Prostate gland (tissue), 2 donors: ENCODE results near the gene PLIN5. TPM values are rescaled to one million over a fixed set of nuclear protein-coding genes. Genes with fewer than 3 reads are reported as not detected.

Source experiments
- DNase-seq: peaks from one replicate; pipeline ENCODE4 v3.0.0-alpha.2; 2019; ENCODE audit warnings: low spot score
- H3K27ac ChIP-seq, 2 donors: fragments of 200-600 bp; sonication (generic); 2 replicates each; pipeline ENCODE4 v1.5.1; 2017 to 2019
- H3K27me3 ChIP-seq: fragments of 200-600 bp; sonication (generic); replicated peaks from 2 replicates; pipeline ENCODE4 v1.5.1; 2019; ENCODE audit not compliant: insufficient read depth
- H3K36me3 ChIP-seq, 2 donors: fragments of 200-600 bp; sonication (generic); 1 replicate in 1 of 2; 2 replicates in 1 of 2; pipeline versions ENCODE4 v1.5.1 to v1.8.1; 2017 to 2019
- H3K4me1 ChIP-seq: fragments of 200-600 bp; sonication (generic); replicated peaks from 2 replicates; pipeline ENCODE4 v1.5.1; 2019
- H3K4me3 ChIP-seq, 2 donors: fragments of 200-600 bp; sonication (generic); 2 replicates each; pipeline ENCODE4 v1.5.1; 2017 to 2019
- H3K9me3 ChIP-seq: fragments of 200-600 bp; sonication (generic); 2 replicates; pipeline ENCODE4 v1.5.1; 2017
- CTCF ChIP-seq, 4 experiments: fragments of 200-600 bp in 2 of 4; fragments of 450-650 bp in 2 of 4; sonication (generic) in 2 of 4; IDR thresholded peaks; 1 replicate in 3 of 4; 2 replicates in 1 of 4; pipeline ENCODE4 v1.5.1; 2016 to 2019; ENCODE audit warnings: antibody characterized with exemption in 4 of 4, mild to moderate bottlenecking in 2 of 4, moderate library complexity in 2 of 4
- POLR2A ChIP-seq: fragments of 450-650 bp; IDR thresholded peaks from one replicate; pipeline ENCODE4 v1.6.1; 2016; ENCODE audit warnings: antibody characterized with exemption, mild to moderate bottlenecking
- POLR2AphosphoS5 ChIP-seq: sonication (generic); formaldehyde crosslinking; IDR thresholded peaks from one replicate; pipeline ENCODE4 v1.6.1; 2017; ENCODE audit warnings: antibody characterized with exemption
- WGBS: methylation state at CpG from one replicate; pipeline ENCODE4 v1.1.5; 2018; 5-methylcytosine and 5-hydroxymethylcytosine counted together
- intact Hi-C: fragments of 100-400 bp; cut with DNase I; formaldehyde crosslinking; loops from one replicate; pipeline ENCODE4 v1.14.2; 2022
- total RNA-seq, 2 donors: library from RNA; depleted of rRNA; stranded (reverse); fragments of >200 nt; gene quantifications; one replicate each; pipeline ENCODE4 v1.1.0, GENCODE V29; 2016

Gene PLIN5
- total RNA-seq, 2 donors from 2014 or later: 23.2 to 26.8 TPM

- Histone ChIP-seq H3K27me3 (no peaks in the 10 kb centered on the region), H3K4me3 (no peak overlapping the region), H3K27ac (no peak overlapping the region), H3K4me1 (peaks cover 11% of the 10 kb centered on the region), H3K36me3 (no peaks in the 10 kb centered on the region), H3K9me3 (no peaks in the 10 kb centered on the region)
- 19% methylated on average over 13 of the region's 13 CpGs for WGBS
- intact Hi-C loops: loop anchor here (5.0 kb wide), 1 partner anchor 43 kb away; the partner anchor contains the start of gene PLIN4
- no peak for DNase-seq
- no peak for TF ChIP-seq POLR2A
- no peak for TF ChIP-seq CTCF (IDR thresholded peaks at IDR 0.05)
- TF ChIP-seq POLR2AphosphoS5: peak; percentile 32
Observed at GRCh38 chr19:4474514-4475022, 60.5 kb downstream of the PLIN5 start.

- no peak overlapping the region for H3K27ac ChIP-seq
- TF ChIP-seq CTCF (IDR thresholded peaks at IDR 0.05) (no peak), POLR2AphosphoS5 (no peak), POLR2A (no peak)
- peak overlapping the region in 1 of 2 donors; percentile 88 for H3K4me3 ChIP-seq
Observed at GRCh38 chr19:4473763-4474513, 61.1 kb downstream of the PLIN5 start.

GRCh38 chr19:4473011-4473762, 61.8 kb downstream of the PLIN5 start:
- intact Hi-C loops: loop anchor here (5.0 kb wide), 1 partner anchor 44 kb away; the partner anchor contains the start of gene PLIN4

More at GRCh38 chr19:4473763-4474513, 61.1 kb downstream of the PLIN5 start:
- WGBS: 25% methylated on average over 23 of the region's 23 CpGs
- Histone ChIP-seq H3K9me3 (no peaks in the 10 kb centered on the region), H3K36me3 (no peaks in the 10 kb centered on the region), H3K27me3 (no peaks in the 10 kb centered on the region), H3K4me1 (peaks cover 11% of the 10 kb centered on the region)
- intact Hi-C loops: loop anchor here (5.0 kb wide), 1 partner anchor 43 kb away; the partner anchor contains the start of gene PLIN4
- DNase-seq: no peak

More at GRCh38 chr19:4473011-4473762, 61.8 kb downstream of the PLIN5 start:
- no peak for TF ChIP-seq POLR2A
- no peak for TF ChIP-seq POLR2AphosphoS5
- TF ChIP-seq CTCF (IDR thresholded peaks at IDR 0.05): no peak
- DNase-seq: no peak
- Histone ChIP-seq H3K4me1 (peaks cover 11% of the 10 kb centered on the region), H3K4me3 (peak overlapping the region; percentile 82 to 88), H3K36me3 (no peaks in the 10 kb centered on the region), H3K27me3 (no peaks in the 10 kb centered on the region), H3K27ac (peak overlapping the region; percentile 57 to 60), H3K9me3 (no peaks in the 10 kb centered on the region)
- WGBS: 14% methylated on average over 25 of the region's 25 CpGs

Other genes starting within 250 kb of the PLIN5 start
- gene TMIGD2, start 232.8 kb downstream of the PLIN5 start, total RNA-seq: not detected
- gene FSD1, start 230.6 kb downstream of the PLIN5 start, total RNA-seq: 1 to 10 TPM in 1 of 2 donors, not detected in 1; 6.4 TPM
- 100 to 1,000 TPM in 1 of 2 donors, 10 to 100 TPM in 1; 47.9 to 107 TPM for gene STAP2, start 196.4 kb downstream of the PLIN5 start, total RNA-seq
- gene MPND, start 191.7 kb downstream of the PLIN5 start, total RNA-seq: 10 to 100 TPM; 12.5 to 18.2 TPM
- gene SH3GL1, start 134.7 kb downstream of the PLIN5 start, total RNA-seq: 10 to 100 TPM; 35.4 to 54.7 TPM
- 10 to 100 TPM; 13.0 to 18.1 TPM for gene CHAF1A, start 132.6 kb downstream of the PLIN5 start, total RNA-seq
- 100 to 1,000 TPM in 1 of 2 donors, 10 to 100 TPM in 1; 82.7 to 199 TPM for gene UBXN6, start 77.4 kb downstream of the PLIN5 start, total RNA-seq
- gene HDGFL2, start 62.9 kb downstream of the PLIN5 start, total RNA-seq: 10 to 100 TPM; 40.8 to 61.8 TPM
- gene PLIN4, start 16.7 kb downstream of the PLIN5 start, total RNA-seq: 10 to 100 TPM in 1 of 2 donors, 1 to 10 TPM in 1; 8.2 to 13.9 TPM
- 1 to 10 TPM; 2.5 to 3.6 TPM for gene LRG1, start 4.8 kb upstream of the PLIN5 start, total RNA-seq
- gene SEMA6B, start 24.5 kb upstream of the PLIN5 start, total RNA-seq: 1 to 10 TPM; 4.3 to 7.8 TPM
- 1 to 10 TPM; 4.0 to 6.2 TPM for gene TNFAIP8L1, start 104.3 kb upstream of the PLIN5 start, total RNA-seq
- gene MYDGF, start 135.1 kb upstream of the PLIN5 start, total RNA-seq: 100 to 1,000 TPM in 1 of 2 donors, 10 to 100 TPM in 1; 70.9 to 116 TPM
- 100 to 1,000 TPM in 1 of 2 donors, 10 to 100 TPM in 1; 53.5 to 116 TPM for gene DPP9, start 188.6 kb upstream of the PLIN5 start, total RNA-seq